Activated gamma-delta T cell (primary cell): ENCODE results near the gene PANK1.
"Not testable (repeated sequence)": the region's sequence is repeated elsewhere in the genome, so short reads cannot be mapped to it uniquely, and the experiment has no call there.

ENCODE experiments used
- DNase-seq: peaks from one replicate; lab custom pipeline; 2025; lab: John Stamatoyannopoulos, UW

The PANK1 gene

DNA sequence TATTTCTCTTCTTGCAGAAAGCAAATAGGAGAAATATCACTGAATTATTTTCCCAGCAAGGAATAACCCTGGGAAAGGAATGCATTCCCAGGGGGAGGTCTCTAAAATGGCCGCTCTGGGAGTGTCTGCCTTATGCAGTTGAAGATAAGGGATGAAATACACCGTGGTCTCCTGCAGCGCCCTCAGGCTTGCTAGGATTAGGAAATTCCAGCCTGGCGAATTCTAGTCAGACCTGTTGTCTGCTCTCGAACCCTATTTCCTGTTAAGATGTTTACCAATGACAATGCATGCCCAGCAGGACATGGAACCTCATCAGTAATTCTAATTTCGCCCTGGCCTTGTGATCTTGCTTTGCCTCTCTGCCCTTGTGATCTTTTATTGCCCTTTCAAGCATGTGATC, 24.7 kb downstream of the PANK1 start:
- not testable (repeated sequence) for DNase-seq

GRCh38 chr10:89615824-89616223, 29.2 kb downstream of the PANK1 start:
- DNase-seq: no peak

GRCh38 chr10:89615112-89615511, 29.9 kb downstream of the PANK1 start:
- no peak for DNase-seq

DNA sequence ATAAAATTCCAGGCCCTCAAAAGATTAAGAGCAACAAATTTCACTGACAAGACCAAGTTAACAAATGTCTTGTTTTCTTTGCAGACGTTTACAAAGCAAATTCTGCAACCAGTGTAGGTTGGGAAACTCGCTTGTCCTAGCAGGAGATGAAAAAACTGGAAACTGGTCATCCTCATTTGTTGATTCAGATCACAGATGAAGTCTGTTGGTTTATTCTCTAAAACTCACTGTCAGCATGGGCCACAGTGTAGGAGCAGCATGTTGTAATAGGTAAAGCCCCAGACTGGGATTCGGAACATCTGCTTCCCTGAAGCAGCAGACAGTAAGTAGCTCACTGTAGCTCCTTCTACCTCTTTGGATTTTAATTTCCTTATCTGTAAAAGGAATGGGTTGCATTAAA, 31.5 kb downstream of the PANK1 start:
- DNase-seq: no peak

GRCh38 chr10:89611282-89611681, 33.8 kb downstream of the PANK1 start:
- no peak for DNase-seq

DNA sequence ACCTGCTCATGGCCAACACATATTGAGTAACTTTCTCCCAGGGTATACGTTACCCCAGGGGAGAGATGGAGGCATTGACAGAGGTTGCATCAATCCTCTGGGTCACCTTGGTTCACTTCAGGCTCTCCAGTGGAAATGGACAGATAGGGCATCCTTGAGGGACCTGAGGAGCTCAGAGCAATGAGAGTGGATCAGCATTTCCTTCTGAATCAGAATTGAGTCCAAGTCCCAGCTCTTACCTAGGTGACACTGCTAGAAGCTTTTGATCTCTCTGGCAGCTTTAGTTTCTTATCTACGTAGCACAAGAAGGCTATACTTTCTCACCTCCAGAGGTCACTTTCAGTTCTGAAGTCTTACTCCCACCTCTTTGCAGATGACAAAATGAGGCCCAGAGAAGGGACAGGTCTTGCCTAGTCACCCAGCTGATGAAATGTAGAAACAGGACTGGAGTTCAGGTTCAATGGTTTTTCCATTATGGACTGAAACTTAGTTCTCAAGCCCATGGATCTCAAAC, 35.2 kb downstream of the PANK1 start:
- no peak for DNase-seq

DNA sequence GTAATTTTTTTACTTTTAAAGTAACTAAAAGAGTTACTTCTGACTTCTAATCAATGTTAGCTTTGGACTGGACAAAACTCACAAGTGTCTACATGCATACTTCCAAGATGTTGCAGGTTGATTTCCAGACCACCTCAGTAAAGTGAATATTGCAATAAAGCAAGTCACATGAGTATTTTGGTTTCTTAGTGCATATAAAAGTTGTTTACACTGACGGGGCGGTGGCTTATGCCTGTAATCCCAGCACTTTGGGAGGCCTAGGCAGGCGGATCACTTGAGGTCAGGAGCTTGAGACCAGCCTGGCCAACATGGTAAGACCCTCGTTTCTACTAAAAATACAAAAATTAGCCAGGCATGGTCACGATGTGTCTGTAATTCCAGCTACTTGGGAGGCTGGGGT, 40.8 kb downstream of the PANK1 start:
- DNase-seq: no peak

DNA sequence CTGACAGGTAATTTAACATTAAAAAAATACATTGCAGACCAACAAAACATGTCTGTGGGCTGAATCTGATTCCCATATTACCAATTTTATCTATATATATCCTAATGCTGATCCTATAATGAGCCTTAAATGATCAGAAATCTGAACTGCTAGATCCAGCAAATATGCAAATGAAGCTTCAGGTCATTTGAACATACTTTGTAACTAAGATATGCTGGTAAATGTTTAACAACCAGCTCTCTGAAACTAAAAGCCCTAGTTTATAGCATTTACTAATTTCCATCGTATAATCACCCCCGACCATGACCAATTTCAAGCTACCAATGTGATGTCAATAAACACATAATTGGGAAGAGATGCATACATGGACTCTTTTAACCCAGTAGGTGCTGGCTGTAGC, 42.1 kb downstream of the PANK1 start:
- DNase-seq: no peak

DNA sequence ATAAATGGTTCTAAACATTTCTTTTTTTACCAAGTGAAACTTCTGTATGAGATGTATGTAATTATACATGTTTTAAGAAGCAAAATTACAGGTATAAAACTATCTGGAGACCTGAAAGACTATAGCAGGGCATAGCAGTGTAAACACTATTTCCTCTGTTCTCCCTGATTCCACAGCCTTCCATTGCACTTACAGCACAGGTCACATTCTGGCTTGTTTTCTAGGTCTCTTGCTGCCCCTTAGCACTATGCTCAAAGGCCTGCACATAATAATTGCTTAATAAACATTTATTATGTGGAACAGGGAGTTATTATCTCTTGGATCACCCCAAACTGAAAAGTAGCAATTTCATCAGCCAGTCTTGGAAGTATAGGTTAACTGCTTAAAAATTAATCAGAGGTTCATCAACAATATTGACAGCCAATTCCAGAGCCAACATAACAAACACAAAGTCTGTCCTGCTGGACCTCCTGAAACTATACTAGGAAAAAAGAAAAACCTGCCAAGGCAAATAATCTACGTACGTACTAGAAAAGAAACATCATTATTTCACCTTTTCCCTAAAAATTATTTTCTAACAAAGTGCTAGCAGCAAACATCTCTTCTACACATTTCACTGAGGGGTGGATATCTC, 43.2 kb downstream of the PANK1 start:
- DNase-seq: no peak

DNA sequence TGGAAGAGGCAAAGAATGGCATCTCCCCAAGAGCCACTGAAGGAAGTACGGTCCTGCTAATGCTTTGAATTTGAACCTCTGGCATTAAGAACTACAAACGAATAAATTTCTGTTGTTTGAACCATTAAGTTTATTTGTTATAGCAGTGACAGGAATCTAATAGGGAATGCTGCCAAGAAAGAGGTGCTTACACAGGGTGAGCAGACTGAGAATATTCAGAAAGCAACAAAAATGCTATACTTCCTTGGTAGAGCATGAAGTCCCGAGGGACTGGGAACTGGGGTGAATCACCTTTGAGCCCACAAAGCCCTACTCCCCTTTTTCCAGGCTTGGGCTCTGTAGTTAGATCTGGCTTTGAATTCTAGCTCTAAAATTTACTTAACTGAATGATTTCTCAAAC, 45.0 kb downstream of the PANK1 start:
- no peak for DNase-seq

- DNase-seq: no peak
Measured at GRCh38 chr10:89593043-89593442, 52.0 kb downstream of the PANK1 start.

DNA sequence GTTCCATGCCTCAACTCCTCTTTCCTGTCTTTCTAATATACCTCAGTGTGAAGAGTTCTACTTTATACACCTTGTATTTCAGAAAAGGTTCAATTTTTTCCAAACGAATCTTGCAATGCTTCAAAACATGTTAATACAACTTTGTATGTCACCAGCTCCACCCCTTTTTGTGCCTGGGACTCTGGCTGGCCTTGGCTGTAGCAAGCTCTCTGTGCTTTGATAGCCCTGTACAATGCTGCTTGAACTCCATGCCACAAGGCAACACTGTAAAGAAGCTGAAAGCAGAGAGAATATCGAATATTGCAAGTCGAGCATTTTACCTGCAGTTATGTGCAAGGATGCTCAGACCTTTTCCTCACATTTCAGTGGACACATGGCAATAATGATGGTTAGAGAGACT, 52.5 kb downstream of the PANK1 start:
- DNase-seq: no peak

DNA sequence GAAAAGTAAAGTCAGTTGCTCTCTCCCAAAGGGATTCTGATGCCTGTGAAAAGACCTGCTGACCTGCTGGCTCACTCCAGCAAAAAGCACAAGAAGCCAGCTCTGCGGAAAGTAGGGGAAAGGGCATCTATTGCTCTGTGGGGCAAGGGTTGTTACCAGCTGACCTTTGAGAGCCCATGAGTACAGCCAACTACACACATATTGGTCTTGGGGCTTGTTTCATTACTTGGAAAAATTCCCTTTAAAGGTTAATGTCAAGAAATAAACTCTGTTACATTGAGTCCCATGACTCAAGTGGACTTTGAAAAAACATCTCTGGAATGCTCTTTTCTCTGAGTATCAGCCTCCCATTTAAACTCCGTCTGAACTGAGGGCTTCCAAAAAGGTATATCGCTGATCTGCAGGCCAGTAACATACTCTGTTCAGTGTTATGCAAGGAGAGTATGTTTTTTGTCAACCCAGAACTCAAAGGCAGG, 53.2 kb downstream of the PANK1 start:
- DNase-seq: no peak

DNA sequence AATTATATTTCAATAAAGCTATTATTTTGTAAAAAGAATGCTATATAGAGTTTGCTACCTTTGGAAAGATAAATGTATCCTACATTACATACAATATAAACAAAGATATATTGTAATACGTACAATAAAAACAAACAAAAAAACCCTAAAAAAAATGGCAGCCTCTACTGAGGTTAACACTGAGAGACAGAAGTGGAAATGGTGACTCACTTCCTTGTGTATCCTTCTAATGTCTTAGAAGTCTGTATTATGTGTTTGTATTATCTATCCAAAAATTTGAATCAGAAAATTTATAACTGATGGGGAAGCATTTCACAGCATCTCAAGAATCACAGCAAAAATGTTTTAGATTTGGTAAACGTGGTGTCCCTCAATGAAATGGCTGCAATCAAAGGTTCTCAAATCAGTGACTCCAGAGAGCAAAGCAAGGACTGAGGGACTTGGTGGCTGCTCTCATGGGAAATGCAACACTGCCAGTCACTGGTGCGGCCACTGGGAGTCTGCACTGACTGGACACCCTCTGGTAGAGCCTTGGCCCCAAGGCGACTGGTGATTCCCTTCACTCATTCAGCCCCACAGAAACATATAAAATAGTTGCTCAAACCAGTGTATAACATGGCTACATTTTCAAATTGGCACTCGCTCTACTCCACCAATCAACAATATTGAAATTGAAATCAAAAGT, 53.8 kb downstream of the PANK1 start:
- no peak for DNase-seq

- DNase-seq: no peak
Measured at GRCh38 chr10:89590326-89590725, 54.7 kb downstream of the PANK1 start.

DNA sequence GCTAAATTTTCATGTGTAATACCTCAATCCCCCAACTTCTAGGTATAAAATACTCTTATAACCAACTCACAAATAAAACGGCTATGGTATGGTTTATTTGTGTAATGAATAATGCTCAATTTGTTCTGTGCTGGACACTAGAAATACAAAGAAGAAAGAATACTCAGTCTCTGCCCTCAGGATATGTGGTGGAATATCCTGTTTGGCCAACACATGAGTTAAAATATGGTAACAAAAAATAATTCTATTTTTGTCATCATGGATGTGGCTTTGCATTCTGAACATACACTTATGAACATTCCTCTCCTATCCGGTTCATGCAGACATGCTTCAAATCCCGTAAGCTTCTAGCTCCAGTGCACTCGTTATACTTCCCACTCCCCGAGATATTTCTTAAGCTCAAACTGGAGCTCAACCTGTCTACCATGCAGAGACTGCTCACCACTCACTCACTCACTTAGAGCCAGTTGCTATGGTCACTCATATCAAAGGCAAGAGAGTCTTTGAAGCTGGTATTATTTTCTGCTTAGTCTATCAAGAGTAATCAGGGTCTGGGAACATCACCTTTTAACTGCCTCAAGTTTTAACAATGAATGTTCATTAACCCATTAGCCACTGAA, 55.8 kb downstream of the PANK1 start:
- DNase-seq: no peak

DNA sequence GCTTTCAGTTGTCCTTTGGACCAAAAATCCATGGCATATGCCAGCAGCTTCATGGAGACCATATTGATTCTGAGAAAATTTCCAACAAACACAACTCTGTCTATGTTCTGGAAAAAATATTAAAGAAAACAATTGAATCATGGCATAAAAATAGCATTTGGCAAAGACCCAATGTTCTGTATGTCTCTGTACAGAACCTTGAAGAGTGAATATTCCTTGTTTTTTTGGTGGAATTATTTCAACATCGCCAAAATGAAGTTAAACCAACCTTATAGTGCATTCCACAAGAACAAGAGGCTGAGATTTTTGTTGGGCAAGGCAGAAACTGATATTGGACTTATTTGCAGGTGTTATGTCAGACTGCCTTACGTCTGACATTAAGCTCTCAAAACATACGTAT, 56.4 kb downstream of the PANK1 start:
- DNase-seq: no peak

DNA sequence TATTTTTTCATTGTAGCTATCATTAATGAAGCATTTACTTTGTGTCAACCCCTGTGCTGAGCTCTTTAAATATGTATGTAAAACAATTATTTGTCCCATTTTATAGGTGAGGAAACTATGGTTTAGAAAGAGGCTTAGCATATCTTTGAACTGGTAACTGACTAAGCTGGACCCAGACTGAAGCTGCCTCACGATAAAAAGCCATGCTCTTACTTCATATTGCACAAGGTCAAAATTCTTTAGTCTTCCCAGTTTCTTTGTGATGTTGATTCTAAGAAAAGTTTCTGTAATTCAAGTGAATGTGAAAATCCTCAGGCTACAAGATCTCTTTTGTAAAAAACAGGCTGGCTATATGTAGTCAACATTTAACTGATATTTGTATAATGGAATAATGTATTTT, 63.0 kb downstream of the PANK1 start:
- no peak for DNase-seq

DNA sequence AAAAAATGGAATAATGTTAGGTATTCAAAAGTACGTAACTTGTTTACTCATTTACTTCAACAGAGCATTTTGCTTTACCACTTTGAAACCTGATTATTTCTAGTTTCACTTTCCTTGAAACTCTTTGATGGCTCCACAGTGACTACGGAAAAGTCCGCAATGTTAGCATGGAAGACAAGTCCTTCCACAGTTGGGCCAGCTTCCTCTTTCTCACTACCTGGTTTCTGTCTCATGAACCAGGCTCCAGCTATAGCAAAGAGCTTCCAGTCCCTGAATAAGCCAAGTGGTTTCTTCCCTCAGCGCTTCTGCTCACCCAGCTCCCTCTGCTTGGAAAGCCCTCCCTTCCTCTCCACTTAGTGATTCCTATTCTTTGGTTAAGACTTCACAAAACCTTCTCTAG, 64.8 kb downstream of the PANK1 start:
- DNase-seq: no peak

DNA sequence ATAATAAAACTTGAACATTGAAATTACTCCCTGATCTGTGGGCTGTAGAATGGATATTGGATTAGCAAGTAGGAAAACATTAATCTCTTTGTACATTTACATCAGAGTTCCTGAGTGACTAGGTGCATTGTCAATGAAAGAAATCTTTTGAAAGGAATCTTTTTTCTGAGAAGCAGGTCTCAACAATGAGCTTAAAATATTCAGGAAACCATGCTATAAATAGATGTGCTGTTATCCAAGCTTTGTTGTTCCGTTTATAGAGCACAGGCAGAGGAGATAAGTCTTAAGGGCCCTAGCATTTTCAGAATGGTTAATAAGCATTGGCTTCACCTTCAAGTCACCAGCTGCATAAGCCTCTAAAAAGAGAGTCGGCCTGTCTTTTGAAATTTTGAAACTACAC, 68.3 kb downstream of the PANK1 start:
- no peak for DNase-seq

- no peak for DNase-seq
Measured at GRCh38 chr10:89576022-89576421, 69.0 kb downstream of the PANK1 start.

DNA sequence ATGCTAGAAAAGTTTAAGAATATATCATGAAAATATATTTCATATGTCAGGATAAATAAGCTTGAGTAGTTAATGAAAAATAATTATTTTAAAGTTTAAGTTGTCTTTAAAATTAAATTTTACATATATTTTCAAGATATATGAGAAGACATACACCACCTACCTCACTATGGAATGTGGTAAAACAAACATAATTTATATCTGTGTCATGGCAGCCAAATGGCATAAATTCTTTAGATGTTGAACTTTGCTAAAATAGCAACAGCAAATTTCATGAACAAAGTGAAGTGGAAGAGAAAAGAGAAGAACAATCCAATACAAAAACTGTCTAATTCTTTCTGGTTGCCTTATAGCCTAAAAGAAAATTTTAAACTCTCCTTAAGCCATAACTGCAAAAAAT, 70.0 kb downstream of the PANK1 start:
- DNase-seq: no peak

DNA sequence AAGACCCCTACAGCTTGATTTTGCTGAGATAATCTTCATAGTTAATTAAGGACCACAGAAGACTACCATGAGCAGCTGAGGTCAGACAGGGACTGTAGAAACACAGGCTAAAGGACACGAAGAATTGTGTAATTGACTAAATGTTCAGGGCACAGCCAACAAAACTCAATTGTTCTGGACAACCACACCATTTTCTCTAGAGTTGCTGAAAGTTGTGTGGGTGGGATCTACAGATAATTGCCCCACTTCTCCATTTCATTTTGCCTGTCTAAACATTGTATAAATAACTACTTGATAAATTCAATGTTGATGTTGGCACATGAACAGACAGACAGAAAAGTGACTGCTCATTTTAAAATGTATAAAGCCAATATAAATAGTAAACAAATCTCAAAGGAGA, 70.7 kb downstream of the PANK1 start:
- DNase-seq: no peak
